ENCODE data around the gene SSC5D. TPM values are rescaled to one million over a fixed set of nuclear protein-coding genes. Genes with fewer than 3 reads are reported as not detected.

Gene SSC5D
- total and polyA plus RNA-seq, 9 of the 15 experiments (the other 6 are each of a cell fraction or from before 2014, with no cell fraction given): 0.04 to 0.71 (median 0.14) TPM; not detected in 2

GRCh38 chr19:55452749-55453346 is 35.4 kb upstream of the SSC5D start (continued):
- no peak for TF ChIP-seq KDM5B (IDR thresholded peaks at IDR 0.05; ENCODE audit: insufficient replicate concordance, low read depth, low read length)
- no peak for TF ChIP-seq NR1H2 (CRISPR knock-in tag; IDR thresholded peaks at IDR 0.05)
- no peak for TF ChIP-seq ZNF217 (CRISPR knock-in tag; IDR thresholded peaks at IDR 0.05)
- TF ChIP-seq ZNF764 (CRISPR knock-in tag; IDR thresholded peaks at IDR 0.05; ENCODE audit: low read depth): no peak
- TF ChIP-seq, protein P1, sequence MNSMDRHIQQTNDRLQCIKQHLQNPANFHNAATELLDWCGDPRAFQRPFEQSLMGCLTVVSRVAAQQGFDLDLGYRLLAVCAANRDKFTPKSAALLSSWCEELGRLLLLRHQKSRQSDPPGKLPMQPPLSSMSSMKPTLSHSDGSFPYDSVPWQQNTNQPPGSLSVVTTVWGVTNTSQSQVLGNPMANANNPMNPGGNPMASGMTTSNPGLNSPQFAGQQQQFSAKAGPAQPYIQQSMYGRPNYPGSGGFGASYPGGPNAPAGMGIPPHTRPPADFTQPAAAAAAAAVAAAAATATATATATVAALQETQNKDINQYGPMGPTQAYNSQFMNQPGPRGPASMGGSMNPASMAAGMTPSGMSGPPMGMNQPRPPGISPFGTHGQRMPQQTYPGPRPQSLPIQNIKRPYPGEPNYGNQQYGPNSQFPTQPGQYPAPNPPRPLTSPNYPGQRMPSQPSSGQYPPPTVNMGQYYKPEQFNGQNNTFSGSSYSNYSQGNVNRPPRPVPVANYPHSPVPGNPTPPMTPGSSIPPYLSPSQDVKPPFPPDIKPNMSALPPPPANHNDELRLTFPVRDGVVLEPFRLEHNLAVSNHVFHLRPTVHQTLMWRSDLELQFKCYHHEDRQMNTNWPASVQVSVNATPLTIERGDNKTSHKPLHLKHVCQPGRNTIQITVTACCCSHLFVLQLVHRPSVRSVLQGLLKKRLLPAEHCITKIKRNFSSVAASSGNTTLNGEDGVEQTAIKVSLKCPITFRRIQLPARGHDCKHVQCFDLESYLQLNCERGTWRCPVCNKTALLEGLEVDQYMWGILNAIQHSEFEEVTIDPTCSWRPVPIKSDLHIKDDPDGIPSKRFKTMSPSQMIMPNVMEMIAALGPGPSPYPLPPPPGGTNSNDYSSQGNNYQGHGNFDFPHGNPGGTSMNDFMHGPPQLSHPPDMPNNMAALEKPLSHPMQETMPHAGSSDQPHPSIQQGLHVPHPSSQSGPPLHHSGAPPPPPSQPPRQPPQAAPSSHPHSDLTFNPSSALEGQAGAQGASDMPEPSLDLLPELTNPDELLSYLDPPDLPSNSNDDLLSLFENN (IDR thresholded peaks at IDR 0.05; ENCODE audit: low read depth in 2 of 2, low read length in 2 of 2): 0 out of 4 replicates have a peak, but pooled peaks of 1 of the 2 experiments have one; percentile 14
- peak; percentile 36 to 76 for TF ChIP-seq MAZ (CRISPR knock-in tag; conservative IDR thresholded peaks at IDR 0.05 in 1 of 2, IDR thresholded peaks at IDR 0.05 in 1 of 2)
- TF ChIP-seq NCOR1 (IDR thresholded peaks at IDR 0.05): no peak
- no peak for TF ChIP-seq ZNF121 (CRISPR knock-in tag; conservative IDR thresholded peaks at IDR 0.05)
- 0 out of 2 replicates have a peak, but pooled peaks have one; percentile 16 for TF ChIP-seq CREM (IDR thresholded peaks at IDR 0.05; ENCODE audit: low read depth)
- no peak for TF ChIP-seq PURB (CRISPR knock-in tag; IDR thresholded peaks at IDR 0.05; ENCODE audit: low read depth)
- TF ChIP-seq STAT6 (CRISPR knock-in tag; IDR thresholded peaks at IDR 0.05): no peak
- no peak for TF ChIP-seq CBX5 (IDR thresholded peaks at IDR 0.05; ENCODE audit: borderline replicate concordance, low read depth)
- TF ChIP-seq POLR2A (conservative IDR thresholded peaks at IDR 0.05): no peak; the same call in 1 of the 2 replicates
- no peak for TF ChIP-seq ZNF354B (CRISPR knock-in tag; IDR thresholded peaks at IDR 0.05)
- no peak for TF ChIP-seq BCL6 (CRISPR knock-in tag; IDR thresholded peaks at IDR 0.05)
- TF ChIP-seq, protein P2, sequence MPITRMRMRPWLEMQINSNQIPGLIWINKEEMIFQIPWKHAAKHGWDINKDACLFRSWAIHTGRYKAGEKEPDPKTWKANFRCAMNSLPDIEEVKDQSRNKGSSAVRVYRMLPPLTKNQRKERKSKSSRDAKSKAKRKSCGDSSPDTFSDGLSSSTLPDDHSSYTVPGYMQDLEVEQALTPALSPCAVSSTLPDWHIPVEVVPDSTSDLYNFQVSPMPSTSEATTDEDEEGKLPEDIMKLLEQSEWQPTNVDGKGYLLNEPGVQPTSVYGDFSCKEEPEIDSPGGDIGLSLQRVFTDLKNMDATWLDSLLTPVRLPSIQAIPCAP (CRISPR knock-in tag; IDR thresholded peaks at IDR 0.05; ENCODE audit: borderline replicate concordance): no peak
- TF ChIP-seq ZKSCAN1 (IDR thresholded peaks at IDR 0.05; ENCODE audit: low read depth, low read length): no peak
- TF ChIP-seq DMBX1 (CRISPR knock-in tag; IDR thresholded peaks at IDR 0.05; ENCODE audit: borderline replicate concordance): no peak
- no peak for TF ChIP-seq DPF2 (IDR thresholded peaks at IDR 0.05)
- no peak for TF ChIP-seq CREB3 (tag; conservative IDR thresholded peaks at IDR 0.05; ENCODE audit: low read depth)
- no peak for TF ChIP-seq NUFIP1 (IDR thresholded peaks at IDR 0.05; ENCODE audit: partially characterized antibody)
- no peak for TF ChIP-seq POLR2B (IDR thresholded peaks at IDR 0.05; ENCODE audit: low read depth, partially characterized antibody)
